ENCODE measurements around the gene MNT.

DNA sequence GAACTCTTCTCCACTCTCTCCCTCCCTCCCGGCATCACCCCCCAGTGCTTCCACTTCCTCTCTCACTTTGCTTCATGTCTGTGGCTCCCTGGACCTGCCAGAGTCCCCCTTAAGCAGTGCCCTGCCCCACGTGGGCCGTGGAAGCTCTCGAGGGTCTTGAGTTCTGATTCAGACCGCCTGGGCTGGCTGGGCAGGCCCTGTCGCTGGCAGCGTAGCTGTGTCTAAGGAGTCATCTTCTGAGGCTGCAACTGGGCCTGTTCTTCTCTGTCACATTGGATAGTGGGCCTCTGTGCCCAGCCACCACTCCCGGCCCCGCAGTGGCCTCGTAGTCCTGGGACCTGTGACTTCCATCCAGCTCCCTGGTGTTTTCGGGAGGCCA, 30.7 kb downstream of the MNT start:
- TF ChIP-seq LEF1 (IDR thresholded peaks at IDR 0.05; ENCODE audit: borderline replicate concordance) (no peak), HDGF (IDR thresholded peaks at IDR 0.05; ENCODE audit: borderline replicate concordance) (no peak), SP1 (IDR thresholded peaks at IDR 0.05) (no peak), FOXA1 (IDR thresholded peaks at IDR 0.05) (no peak), FOXM1 (IDR thresholded peaks at IDR 0.05; ENCODE audit: borderline replicate concordance) (no peak), ARNT (IDR thresholded peaks at IDR 0.05) (no peak), CTBP1 (IDR thresholded peaks at IDR 0.05; ENCODE audit: borderline replicate concordance) (no peak), FOXK2 (IDR thresholded peaks at IDR 0.05) (no peak), BHLHE40 (IDR thresholded peaks at IDR 0.05; ENCODE audit: borderline replicate concordance) (no peak), PKNOX1 (IDR thresholded peaks at IDR 0.05) (no peak), ZNF384 (IDR thresholded peaks at IDR 0.05) (no peak), SUZ12 (IDR thresholded peaks at IDR 0.05) (no peak), ELF4 (IDR thresholded peaks at IDR 0.05) (no peak), TARDBP (IDR thresholded peaks at IDR 0.05) (no peak)

Measured in HEK293T (cell line).